ENCODE data around the gene MUC5B. TPM values are rescaled to one million over a fixed set of nuclear protein-coding genes. Genes with fewer than 3 reads are reported as not detected.

Gene MUC5B
- total RNA-seq, 1 experiment from 2014 or later, result 1.6 TPM

DNA sequence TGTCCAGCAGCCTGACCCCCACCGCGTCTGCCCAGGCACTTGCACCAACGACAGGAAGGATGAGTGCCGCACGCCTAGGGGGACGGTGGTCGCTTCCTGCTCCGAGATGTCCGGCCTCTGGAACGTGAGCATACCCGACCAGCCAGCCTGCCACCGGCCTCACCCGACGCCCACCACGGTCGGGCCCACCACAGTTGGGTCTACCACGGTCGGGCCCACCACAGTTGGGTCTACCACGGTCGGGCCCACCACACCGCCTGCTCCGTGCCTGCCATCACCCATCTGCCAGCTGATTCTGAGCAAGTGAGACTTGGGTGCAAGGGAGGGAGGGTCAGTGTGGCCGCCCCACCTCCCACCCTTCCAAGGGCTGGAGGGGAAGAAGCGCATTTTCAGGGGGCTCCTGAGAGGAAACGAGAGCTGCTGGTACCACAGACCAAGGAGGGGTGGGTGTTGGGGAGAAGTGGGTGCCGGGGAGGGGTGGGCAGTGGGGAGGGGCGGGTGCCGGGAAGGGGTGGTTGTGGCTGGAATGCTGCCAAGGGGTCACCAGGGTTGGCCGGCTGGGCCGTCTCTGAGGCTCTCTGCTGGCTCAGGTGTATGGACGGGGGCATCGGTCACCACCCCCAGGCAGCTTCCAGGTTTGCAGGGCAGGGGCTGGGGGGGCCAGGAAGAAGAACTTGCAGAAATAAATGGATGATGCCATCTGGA, 27.7 kb upstream of the MUC5B start:
- H3K36me3 Mint-ChIP-seq, result no peaks in the 10 kb centered on the region
- ChIA-PET POLR2A (no interaction called here), CTCF (no interaction called here)
- peaks cover 5% of the 10 kb centered on the region for H3K9me3 Mint-ChIP-seq
- no peaks in the 10 kb centered on the region for H3K4me1 Mint-ChIP-seq
- TF ChIP-seq, protein P1, sequence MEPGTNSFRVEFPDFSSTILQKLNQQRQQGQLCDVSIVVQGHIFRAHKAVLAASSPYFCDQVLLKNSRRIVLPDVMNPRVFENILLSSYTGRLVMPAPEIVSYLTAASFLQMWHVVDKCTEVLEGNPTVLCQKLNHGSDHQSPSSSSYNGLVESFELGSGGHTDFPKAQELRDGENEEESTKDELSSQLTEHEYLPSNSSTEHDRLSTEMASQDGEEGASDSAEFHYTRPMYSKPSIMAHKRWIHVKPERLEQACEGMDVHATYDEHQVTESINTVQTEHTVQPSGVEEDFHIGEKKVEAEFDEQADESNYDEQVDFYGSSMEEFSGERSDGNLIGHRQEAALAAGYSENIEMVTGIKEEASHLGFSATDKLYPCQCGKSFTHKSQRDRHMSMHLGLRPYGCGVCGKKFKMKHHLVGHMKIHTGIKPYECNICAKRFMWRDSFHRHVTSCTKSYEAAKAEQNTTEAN (CRISPR knock-in tag; IDR thresholded peaks at IDR 0.05), result no peak
- TF ChIP-seq, protein P2, sequence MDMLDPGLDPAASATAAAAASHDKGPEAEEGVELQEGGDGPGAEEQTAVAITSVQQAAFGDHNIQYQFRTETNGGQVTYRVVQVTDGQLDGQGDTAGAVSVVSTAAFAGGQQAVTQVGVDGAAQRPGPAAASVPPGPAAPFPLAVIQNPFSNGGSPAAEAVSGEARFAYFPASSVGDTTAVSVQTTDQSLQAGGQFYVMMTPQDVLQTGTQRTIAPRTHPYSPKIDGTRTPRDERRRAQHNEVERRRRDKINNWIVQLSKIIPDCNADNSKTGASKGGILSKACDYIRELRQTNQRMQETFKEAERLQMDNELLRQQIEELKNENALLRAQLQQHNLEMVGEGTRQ (CRISPR knock-in tag; IDR thresholded peaks at IDR 0.05), result no peak
- TF ChIP-seq E2F1 (CRISPR knock-in tag; IDR thresholded peaks at IDR 0.05) (no peak), NFATC4 (CRISPR knock-in tag; IDR thresholded peaks at IDR 0.05) (no peak), AR (CRISPR knock-in tag; IDR thresholded peaks at IDR 0.05) (no peak), SMAD3 (CRISPR knock-in tag; IDR thresholded peaks at IDR 0.05; ENCODE audit: borderline replicate concordance) (no peak), GRHL2 (CRISPR knock-in tag; IDR thresholded peaks at IDR 0.05; ENCODE audit: insufficient replicate concordance, severe bottlenecking) (no peak)
- no peak overlapping the region for H3K4me3 Mint-ChIP-seq
- H3K27ac Mint-ChIP-seq, result no peak overlapping the region
- DNase-seq (ENCODE audit: low spot score), result peak; percentile 5
- H3K27me3 Mint-ChIP-seq (ENCODE audit: low read depth), result peaks cover 4% of the 10 kb centered on the region
- ATAC-seq, result no peak

DNA sequence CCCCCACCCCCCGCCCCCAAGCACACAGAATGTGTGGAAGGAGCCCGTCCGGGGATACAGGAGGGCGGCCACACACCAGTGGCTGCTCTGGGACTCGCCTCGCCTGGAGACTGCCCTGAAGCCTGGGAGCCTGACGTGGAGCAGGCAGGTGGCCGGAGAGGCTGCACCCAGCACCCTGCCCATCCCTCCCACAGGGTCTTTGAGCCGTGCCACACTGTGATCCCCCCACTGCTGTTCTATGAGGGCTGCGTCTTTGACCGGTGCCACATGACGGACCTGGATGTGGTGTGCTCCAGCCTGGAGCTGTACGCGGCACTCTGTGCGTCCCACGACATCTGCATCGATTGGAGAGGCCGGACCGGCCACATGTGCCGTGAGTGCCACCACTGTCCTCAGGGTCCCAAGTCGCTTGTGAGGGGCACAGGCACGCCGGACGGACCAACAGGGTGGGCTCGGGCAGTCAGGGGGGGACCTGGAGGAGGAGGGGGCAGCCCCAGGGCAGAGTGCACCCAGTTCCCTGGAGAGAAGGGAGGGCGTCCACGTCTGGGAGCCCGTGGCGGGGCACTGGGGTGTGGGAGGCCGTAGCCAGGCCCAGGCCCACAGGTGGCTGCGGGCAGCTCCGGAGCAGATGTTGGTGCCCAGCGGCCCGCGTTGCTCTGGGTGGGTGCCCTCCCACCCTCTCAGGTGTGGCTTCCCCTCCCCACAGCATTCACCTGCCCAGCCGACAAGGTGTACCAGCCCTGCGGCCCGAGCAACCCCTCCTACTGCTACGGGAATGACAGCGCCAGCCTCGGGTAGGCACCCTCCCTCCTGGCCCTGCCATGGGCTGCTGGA, 27.0 kb upstream of the MUC5B start:
- peaks cover 4% of the 10 kb centered on the region for H3K27me3 Mint-ChIP-seq (ENCODE audit: low read depth)

More for the DNA sequence above, 27.0 kb upstream of the MUC5B start:
- H3K27ac Mint-ChIP-seq, result no peak overlapping the region
- no peak overlapping the region for H3K4me3 Mint-ChIP-seq
- no peaks in the 10 kb centered on the region for H3K4me1 Mint-ChIP-seq
- POLR2A ChIA-PET, result no interaction called here
- TF ChIP-seq ATF1 (CRISPR knock-in tag; IDR thresholded peaks at IDR 0.05), result no peak
- TF ChIP-seq TEAD1 (CRISPR knock-in tag; IDR thresholded peaks at IDR 0.05), result no peak
- TF ChIP-seq JAZF1 (CRISPR knock-in tag; IDR thresholded peaks at IDR 0.05), result no peak
- no peak for TF ChIP-seq ZNF317 (CRISPR knock-in tag; IDR thresholded peaks at IDR 0.05; ENCODE audit: borderline replicate concordance, low read depth)
- no peak for TF ChIP-seq KAT7 (CRISPR knock-in tag; IDR thresholded peaks at IDR 0.05; ENCODE audit: borderline replicate concordance)
- no peak for TF ChIP-seq ETV6 (CRISPR knock-in tag; IDR thresholded peaks at IDR 0.05)
- TF ChIP-seq, protein P1 (CRISPR knock-in tag; IDR thresholded peaks at IDR 0.05), result no peak
- no peak for TF ChIP-seq ZNF396 (CRISPR knock-in tag; IDR thresholded peaks at IDR 0.05; ENCODE audit: borderline replicate concordance)
- TF ChIP-seq ZBTB21 (CRISPR knock-in tag; IDR thresholded peaks at IDR 0.05; ENCODE audit: borderline replicate concordance), result no peak
- TF ChIP-seq ZNF219 (CRISPR knock-in tag; IDR thresholded peaks at IDR 0.05; ENCODE audit: borderline replicate concordance), result no peak
- no peak for TF ChIP-seq ZNF138 (CRISPR knock-in tag; conservative IDR thresholded peaks at IDR 0.05)
- TF ChIP-seq FOXK1 (CRISPR knock-in tag; IDR thresholded peaks at IDR 0.05), result no peak
- TF ChIP-seq MXD4 (CRISPR knock-in tag; IDR thresholded peaks at IDR 0.05; ENCODE audit: borderline replicate concordance), result no peak
- TF ChIP-seq, protein P3, sequence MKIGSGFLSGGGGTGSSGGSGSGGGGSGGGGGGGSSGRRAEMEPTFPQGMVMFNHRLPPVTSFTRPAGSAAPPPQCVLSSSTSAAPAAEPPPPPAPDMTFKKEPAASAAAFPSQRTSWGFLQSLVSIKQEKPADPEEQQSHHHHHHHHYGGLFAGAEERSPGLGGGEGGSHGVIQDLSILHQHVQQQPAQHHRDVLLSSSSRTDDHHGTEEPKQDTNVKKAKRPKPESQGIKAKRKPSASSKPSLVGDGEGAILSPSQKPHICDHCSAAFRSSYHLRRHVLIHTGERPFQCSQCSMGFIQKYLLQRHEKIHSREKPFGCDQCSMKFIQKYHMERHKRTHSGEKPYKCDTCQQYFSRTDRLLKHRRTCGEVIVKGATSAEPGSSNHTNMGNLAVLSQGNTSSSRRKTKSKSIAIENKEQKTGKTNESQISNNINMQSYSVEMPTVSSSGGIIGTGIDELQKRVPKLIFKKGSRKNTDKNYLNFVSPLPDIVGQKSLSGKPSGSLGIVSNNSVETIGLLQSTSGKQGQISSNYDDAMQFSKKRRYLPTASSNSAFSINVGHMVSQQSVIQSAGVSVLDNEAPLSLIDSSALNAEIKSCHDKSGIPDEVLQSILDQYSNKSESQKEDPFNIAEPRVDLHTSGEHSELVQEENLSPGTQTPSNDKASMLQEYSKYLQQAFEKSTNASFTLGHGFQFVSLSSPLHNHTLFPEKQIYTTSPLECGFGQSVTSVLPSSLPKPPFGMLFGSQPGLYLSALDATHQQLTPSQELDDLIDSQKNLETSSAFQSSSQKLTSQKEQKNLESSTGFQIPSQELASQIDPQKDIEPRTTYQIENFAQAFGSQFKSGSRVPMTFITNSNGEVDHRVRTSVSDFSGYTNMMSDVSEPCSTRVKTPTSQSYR (CRISPR knock-in tag; IDR thresholded peaks at IDR 0.05), result no peak
- no peak for TF ChIP-seq IRF1 (CRISPR knock-in tag; IDR thresholded peaks at IDR 0.05)
- ATAC-seq, result no peak
- DNase-seq (ENCODE audit: low spot score), result peak; percentile 6
- H3K36me3 Mint-ChIP-seq, result no peaks in the 10 kb centered on the region
- CTCF ChIA-PET, result no interaction called here
- peaks cover 5% of the 10 kb centered on the region for H3K9me3 Mint-ChIP-seq

Data from WTC11 (cell line).